Measurements from ENCODE around the gene GSK3A.
"Not testable (repeated sequence)": the region's sequence is repeated elsewhere in the genome, so short reads cannot be mapped to it uniquely, and the experiment has no call there.

Gene GSK3A

GRCh38 chr19:42268704-42269477, 26.5 kb upstream of the GSK3A start, which contains the start of gene CIC:
CIC (plus strand) TSS chr19:42269252; CDS start chr19:42271784, 2,532 bp downstream.
- peak; percentile 97 to 99 for DNase-seq (ENCODE audit: low read depth in 2 of 2)

- DNase-seq (ENCODE audit: low read depth in 2 of 2) = peak; percentile 94 to 98
Measured at GRCh38 chr19:42268142-42268703, 25.8 kb upstream of the GSK3A start.

- DNase-seq (ENCODE audit: low read depth in 2 of 2) = no peak
Measured at GRCh38 chr19:42267644-42268141, 25.3 kb upstream of the GSK3A start.

- not testable (repeated sequence) for DNase-seq (ENCODE audit: low read depth in 2 of 2)
Measured at GRCh38 chr19:42266928-42267603, 24.7 kb upstream of the GSK3A start.

- not testable (repeated sequence) for DNase-seq (ENCODE audit: low read depth in 2 of 2)
Measured at GRCh38 chr19:42266105-42266504, 23.7 kb upstream of the GSK3A start.

GRCh38 chr19:42261763-42262162, 19.4 kb upstream of the GSK3A start:
- no peak for DNase-seq (ENCODE audit: low read depth in 2 of 2)

GRCh38 chr19:42257842-42258241, 15.4 kb upstream of the GSK3A start:
- DNase-seq (ENCODE audit: low read depth in 2 of 2) = not testable (repeated sequence)

GRCh38 chr19:42255766-42256745, 13.7 kb upstream of the GSK3A start:
- no peak for DNase-seq (ENCODE audit: low read depth in 2 of 2)

- DNase-seq (ENCODE audit: low read depth in 2 of 2) = peak; percentile 90 to 91
Measured at GRCh38 chr19:42254850-42255765, 12.7 kb upstream of the GSK3A start, which contains the start of gene ERF. ERF (minus strand) TSS chr19:42255128; CDS start chr19:42254999, 129 bp downstream.

GRCh38 chr19:42254089-42254849, 11.9 kb upstream of the GSK3A start:
- peak; percentile 58 to 63 for DNase-seq (ENCODE audit: low read depth in 2 of 2)

- no peak for DNase-seq (ENCODE audit: low read depth in 2 of 2)
Measured at GRCh38 chr19:42253245-42254088, 11.1 kb upstream of the GSK3A start.

- DNase-seq (ENCODE audit: low read depth in 2 of 2) = no peak
Measured at GRCh38 chr19:42252365-42253244, 10.2 kb upstream of the GSK3A start.

GRCh38 chr19:42251572-42252358, 9.4 kb upstream of the GSK3A start:
- DNase-seq (ENCODE audit: low read depth in 2 of 2) = no peak

GRCh38 chr19:42250666-42251531, 8.5 kb upstream of the GSK3A start:
- no peak for DNase-seq (ENCODE audit: low read depth in 2 of 2)

GRCh38 chr19:42250183-42250665, 7.8 kb upstream of the GSK3A start:
- DNase-seq (ENCODE audit: low read depth in 2 of 2) = no peak
